ENCODE data around the gene OSBPL6.

OSBPL6 gene

DNA sequence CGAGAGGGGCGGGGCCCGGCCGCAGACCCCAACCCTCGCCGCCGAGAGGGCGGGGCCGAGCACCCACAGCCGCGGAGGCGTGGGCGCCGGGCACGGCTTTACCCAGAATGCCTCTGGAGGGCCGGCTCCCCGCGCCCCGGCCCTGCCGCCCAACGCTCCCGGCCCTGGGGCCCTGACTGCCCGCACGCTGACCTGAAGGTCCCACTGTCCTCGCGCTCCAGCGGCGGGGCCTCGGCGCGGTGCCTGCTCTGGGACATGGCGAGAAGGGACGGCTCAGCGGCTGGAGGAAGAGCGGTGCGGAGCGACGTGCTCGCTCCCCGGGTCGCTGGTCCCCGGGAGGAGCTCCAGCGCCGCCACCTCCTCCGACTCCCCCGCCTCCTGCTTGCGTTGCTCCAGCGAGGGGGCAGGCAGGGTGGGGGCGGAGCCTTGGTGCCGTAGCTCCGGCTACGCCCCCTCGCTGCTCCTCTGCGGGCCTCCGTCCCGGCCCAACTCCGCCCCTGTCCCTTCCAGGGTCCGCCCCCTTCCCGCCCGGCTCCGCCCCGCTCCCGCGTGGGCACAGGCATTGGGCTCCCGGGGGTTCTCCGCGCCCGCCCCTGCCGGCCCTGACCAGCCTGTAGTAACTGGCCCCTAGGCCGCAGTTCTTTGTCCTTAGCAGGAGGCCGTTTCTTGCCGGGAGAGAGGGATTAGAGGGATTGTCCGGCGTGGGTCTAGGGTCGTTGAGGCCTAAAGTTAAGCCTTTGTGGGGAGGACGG, 256.6 kb downstream of the OSBPL6 start, which contains the start of the genes PJVK and PRKRA:
Gene PJVK, plus strand, starts transcription at position 605 of the 752 bp plus-strand sequence. CDS start 2,032 bp downstream, outside the sequence.
Gene PRKRA, minus strand, starts transcription at position 402 of the 752 bp plus-strand sequence. Its CDS starts 145 bp downstream, at position 257.
- in situ Hi-C loops (cut with HindIII; ENCODE audit: low pct_ligation_motif_present, low sequenced_read_pairs): no loop called here
- peak; percentile 93 for DNase-seq
- Histone ChIP-seq H3K4me3 (ENCODE audit: low read depth, low read length) (peak within 1 kb of the TSS; percentile 81), H3K36me3 (replicated peaks) (peaks cover 13% of the 10 kb centered on the region), H3K27me3 (replicated peaks) (no peaks in the 10 kb centered on the region), H3K27ac (peak within 1 kb of the TSS; percentile 95)
- TF ChIP-seq CTCF (IDR thresholded peaks at IDR 0.05; ENCODE audit: low read depth, low read length, missing control alignments): no peak

DNA sequence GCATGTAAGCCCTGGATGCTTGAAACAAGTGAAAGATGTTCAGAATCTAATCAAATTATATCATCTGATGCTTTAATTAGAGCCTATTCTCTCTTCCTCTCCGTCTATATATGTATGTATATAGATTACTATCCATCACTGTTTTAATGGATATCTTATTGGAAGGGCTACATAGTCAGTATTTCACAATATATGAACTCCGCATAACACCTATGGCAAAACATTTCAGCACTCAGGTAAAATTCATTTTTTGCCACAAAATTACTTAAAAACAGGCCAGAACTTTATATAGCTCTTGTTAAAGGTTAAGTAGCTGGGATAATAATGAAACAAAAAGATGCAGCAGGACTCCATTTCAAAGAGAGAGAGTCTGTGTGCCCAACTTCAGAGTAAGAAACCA, 258.0 kb downstream of the OSBPL6 start:
- Histone ChIP-seq H3K36me3 (replicated peaks) (peaks cover 6% of the 10 kb centered on the region), H3K4me3 (ENCODE audit: low read depth, low read length) (no peak overlapping the region), H3K27ac (no peak overlapping the region), H3K27me3 (replicated peaks) (no peaks in the 10 kb centered on the region)
- no peak for DNase-seq
- no peak for TF ChIP-seq CTCF (IDR thresholded peaks at IDR 0.05; ENCODE audit: low read depth, low read length, missing control alignments)
- in situ Hi-C loops (cut with HindIII; ENCODE audit: low pct_ligation_motif_present, low sequenced_read_pairs): no loop called here

Measured in brain microvascular endothelial cell (primary cell).